GM21737 (cell line): ENCODE data around the gene TP63.

Source experiments
- ATAC-seq: cut with Tn5 transposase; IDR thresholded peaks from one replicate; pipeline ENCODE4 v1.9.1; 2021; ENCODE audit warnings: mild to moderate bottlenecking, moderate library complexity; ENCODE audit not compliant: unreplicated experiment

The TP63 gene

GRCh38 chr3:189680723-189681122, 49.5 kb downstream of the TP63 start:
- no peak for ATAC-seq

- no peak for ATAC-seq
Observed at GRCh38 chr3:189683546-189684255, 52.5 kb downstream of the TP63 start.

- no peak for ATAC-seq
Observed at GRCh38 chr3:189684317-189684716, 53.1 kb downstream of the TP63 start.

GRCh38 chr3:189685291-189685690, 54.1 kb downstream of the TP63 start:
- ATAC-seq = no peak

GRCh38 chr3:189685860-189686259, 54.7 kb downstream of the TP63 start:
- no peak for ATAC-seq

GRCh38 chr3:189687475-189687874, 56.3 kb downstream of the TP63 start:
- no peak for ATAC-seq

GRCh38 chr3:189688262-189688661, 57.1 kb downstream of the TP63 start:
- ATAC-seq = no peak

- ATAC-seq = no peak
Observed at GRCh38 chr3:189689625-189690024, 58.4 kb downstream of the TP63 start.

GRCh38 chr3:189690237-189690636, 59.0 kb downstream of the TP63 start:
- no peak for ATAC-seq

- no peak for ATAC-seq
Observed at GRCh38 chr3:189690672-189691071, 59.5 kb downstream of the TP63 start.

GRCh38 chr3:189695400-189695799, 64.2 kb downstream of the TP63 start:
- no peak for ATAC-seq

GRCh38 chr3:189698811-189699210, 67.6 kb downstream of the TP63 start:
- no peak for ATAC-seq

- no peak for ATAC-seq
Observed at GRCh38 chr3:189699885-189700284, 68.7 kb downstream of the TP63 start.

GRCh38 chr3:189702066-189702646, 71.0 kb downstream of the TP63 start:
- no peak for ATAC-seq

- no peak for ATAC-seq
Observed at GRCh38 chr3:189703865-189704264, 72.7 kb downstream of the TP63 start.

GRCh38 chr3:189708375-189708774, 77.2 kb downstream of the TP63 start:
- ATAC-seq = no peak

- ATAC-seq = no peak
Observed at GRCh38 chr3:189710620-189711402, 79.6 kb downstream of the TP63 start.

- no peak for ATAC-seq
Observed at GRCh38 chr3:189712906-189713483, 81.8 kb downstream of the TP63 start.

- ATAC-seq = no peak
Observed at GRCh38 chr3:189714991-189715961, 84.1 kb downstream of the TP63 start.

GRCh38 chr3:189718215-189718614, 87.0 kb downstream of the TP63 start:
- no peak for ATAC-seq
